Measurements from ENCODE around the gene ZYX.

Gene ZYX

DNA sequence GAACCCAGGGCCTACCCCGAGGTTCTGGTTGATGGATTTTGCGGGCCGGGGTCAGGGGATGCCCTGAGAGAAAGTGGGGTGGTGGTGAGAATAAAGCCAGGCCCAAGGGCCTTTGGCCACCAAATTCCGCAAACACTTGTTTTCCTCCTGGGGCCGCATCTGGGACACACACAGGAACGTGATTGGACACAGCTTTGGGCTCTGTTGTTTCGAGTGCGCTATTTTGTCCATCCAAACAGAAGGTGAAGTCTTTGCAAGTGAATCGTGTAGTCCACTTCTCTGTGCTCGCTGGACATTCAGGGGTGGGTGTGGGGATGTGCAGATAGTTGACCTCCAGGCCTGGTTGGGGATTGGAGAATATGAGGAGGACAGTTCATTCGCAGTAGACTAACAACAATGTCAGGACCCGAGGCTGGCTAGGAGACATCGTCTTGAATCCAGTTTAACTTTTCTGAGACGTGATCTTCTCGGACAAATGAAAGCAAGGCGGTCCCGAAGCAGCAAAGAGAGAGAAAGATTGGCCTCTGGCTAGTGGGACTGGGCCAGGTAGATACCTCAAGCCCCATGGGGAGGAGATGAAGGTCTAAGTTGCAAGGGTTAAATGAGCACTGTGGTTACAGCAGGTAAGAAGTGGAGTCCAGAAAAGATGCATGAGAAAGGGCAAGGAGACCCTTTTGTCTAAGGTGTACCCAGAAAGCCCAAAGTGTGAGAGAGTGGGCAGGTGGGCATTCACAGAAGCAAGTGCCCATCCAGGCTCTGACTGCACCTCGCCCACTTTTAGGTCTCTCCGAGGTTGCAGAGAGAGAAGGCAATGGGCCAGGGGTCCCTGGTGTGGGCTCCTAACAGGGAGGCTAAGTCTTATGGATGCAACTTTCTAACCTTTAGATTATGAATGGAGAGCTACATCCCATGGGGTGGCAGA lies 17.9 kb upstream of the ZYX start:
- DNase-seq, result no peak

DNA sequence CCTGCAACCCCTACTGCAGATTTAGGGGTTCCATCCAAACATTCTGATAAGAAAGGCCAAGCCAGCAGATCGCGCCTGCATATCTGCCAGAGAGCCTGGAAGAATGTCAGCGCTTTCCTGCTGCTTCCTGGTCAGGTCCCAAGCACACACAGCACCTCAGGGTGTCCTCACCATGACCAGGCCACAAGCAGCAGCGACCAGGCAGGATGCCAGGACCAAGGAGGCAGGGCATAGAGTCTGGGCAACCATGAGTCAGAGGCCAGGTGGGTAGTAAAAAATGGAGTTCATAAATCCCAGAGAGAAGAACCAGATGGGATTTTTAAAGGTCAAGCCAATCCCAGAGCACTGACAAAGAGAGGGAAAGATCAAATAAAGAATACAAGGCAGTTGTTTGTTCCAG lies 13.2 kb upstream of the ZYX start:
- DNase-seq, result peak; percentile 7

- DNase-seq, result no peak
Measured at GRCh38 chr7:143368387-143368786, 12.8 kb upstream of the ZYX start.

DNA sequence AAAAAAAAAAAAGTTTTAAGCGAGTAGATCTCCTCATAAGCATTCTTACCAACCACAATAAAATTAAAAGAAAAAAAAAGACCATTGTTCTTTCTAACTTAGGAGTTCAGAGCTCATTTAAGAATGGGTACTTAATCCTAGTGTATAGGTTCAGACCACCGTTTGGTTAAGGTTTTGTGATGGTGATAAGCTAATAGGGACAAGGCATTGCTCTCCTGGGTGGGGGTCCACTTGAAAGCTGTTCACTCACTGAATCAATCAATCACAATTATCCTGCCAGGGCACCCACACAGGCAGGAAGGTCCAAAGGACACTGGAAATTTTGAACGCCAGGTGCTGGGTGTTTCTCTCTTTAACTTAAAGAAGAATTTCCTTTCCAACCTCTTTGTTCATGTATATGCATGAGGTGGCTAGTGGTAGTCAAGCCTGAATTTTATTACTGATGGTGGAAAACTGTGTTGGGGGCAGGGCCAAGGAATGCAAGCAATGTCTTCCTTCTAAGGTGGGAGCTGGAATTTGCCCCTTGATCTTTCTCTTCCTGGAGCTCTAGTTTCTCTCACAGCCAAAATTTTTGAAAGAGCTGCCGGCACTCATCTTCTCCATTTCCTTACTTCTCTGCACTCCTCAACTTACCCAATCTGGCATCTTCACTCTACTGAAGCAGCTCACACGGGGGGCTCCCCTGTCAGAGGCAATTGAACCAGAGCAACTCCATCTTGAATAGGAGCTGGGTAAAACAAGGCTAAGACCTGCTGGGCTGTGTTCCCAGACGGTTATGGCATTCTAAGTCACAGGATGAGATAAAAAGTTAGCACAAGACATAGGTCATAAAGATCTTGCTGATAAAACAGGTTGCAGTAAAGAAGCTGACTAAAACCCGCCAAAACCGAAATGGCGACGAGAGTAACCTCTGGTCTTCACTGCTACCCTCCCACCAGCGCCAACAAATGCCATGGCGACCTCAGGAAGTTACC lies 11.2 kb upstream of the ZYX start:
- DNase-seq, result no peak

DNA sequence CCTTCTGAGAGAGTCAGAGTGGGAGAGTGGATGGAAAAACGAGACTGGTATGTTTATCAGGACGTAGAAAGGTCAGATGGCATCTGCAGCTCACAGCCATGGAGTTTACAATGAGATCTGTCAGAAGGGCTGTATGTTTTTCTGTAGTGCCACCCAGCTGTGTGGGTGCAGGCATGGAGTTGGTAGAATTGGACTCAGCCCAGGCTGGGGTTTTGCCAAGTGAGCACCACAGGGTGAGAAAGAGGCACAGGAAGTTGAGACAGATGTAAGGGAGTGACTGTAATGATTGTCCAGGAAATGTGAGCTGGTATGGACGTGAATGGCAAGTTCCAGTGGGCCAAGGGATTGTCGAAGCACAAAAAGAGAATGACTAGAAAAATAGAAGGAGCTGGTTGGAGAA lies 9.1 kb upstream of the ZYX start:
- no peak for DNase-seq

DNA sequence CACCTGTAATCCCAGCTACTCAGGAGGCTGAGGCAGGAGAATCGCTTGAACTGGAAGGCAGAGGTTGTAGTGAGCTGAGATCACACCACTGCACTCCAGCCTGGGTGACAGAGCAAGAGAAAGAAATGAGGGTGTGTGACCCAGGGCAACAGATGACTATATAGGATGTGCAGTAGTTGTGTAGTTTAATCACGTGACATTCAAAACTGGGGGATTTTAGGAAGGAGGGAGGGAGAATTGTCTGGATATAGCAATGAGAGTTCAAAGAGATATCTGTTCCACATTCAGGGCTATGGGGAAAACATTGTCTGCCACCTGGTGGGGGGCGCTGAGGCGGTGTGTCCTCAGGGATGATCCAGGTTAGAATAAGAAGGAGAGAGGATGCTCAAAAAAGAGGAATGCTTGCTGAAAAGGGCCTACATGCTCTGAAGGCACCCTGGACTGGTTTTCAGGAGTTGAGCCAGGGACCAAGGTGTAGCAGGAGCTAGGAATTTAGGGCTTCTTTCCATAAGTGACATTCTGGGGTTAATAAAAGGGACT lies 7.8 kb upstream of the ZYX start:
- no peak for DNase-seq

DNA sequence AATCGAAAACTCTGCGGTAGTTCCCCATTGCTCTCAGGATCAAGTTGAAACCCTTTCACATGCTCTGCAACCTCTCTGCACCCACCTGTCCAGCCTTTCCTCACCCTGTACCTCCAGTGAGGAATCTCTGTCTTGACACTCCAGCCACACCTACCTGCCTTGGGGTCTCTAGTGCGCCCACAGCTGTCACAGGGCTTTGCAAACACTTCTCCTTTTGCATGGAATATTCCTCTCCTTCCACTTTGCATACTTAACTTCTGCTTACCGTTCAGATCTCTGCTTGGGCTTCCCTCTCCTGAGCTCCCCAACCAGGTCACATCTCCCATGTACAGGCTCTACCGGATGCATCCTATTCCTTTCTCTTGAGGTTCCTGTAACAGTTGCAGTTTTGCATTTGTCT lies 6.6 kb upstream of the ZYX start:
- DNase-seq, result no peak

- DNase-seq, result no peak
Measured at GRCh38 chr7:143375298-143376034, 5.7 kb upstream of the ZYX start.

DNA sequence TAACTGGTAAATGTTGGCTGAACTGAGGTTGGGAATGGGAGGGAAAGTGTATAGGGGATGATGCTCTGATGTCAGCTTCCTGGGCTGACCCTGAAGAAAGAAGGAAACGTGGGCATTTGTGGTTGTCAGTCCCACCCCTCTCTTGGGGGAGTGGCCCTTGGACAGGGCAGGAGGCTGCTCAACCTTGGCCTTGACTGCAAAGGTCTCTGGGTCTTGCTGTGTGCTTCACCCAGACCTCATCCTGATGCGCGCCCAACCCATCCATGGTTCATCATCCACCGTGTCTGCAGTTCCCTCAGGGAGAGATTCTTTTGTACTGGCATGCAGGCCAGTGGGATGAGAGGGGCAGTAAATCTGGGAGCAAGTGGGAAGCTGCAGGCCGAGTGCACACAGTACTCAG lies 4.7 kb upstream of the ZYX start:
- DNase-seq, result no peak

GRCh38 chr7:143379611-143380259 lies 1.4 kb upstream of the ZYX start:
- no peak for DNase-seq

- peak; percentile 89 for DNase-seq
Measured at GRCh38 chr7:143380260-143380645, 892 bp upstream of the ZYX start.

DNA sequence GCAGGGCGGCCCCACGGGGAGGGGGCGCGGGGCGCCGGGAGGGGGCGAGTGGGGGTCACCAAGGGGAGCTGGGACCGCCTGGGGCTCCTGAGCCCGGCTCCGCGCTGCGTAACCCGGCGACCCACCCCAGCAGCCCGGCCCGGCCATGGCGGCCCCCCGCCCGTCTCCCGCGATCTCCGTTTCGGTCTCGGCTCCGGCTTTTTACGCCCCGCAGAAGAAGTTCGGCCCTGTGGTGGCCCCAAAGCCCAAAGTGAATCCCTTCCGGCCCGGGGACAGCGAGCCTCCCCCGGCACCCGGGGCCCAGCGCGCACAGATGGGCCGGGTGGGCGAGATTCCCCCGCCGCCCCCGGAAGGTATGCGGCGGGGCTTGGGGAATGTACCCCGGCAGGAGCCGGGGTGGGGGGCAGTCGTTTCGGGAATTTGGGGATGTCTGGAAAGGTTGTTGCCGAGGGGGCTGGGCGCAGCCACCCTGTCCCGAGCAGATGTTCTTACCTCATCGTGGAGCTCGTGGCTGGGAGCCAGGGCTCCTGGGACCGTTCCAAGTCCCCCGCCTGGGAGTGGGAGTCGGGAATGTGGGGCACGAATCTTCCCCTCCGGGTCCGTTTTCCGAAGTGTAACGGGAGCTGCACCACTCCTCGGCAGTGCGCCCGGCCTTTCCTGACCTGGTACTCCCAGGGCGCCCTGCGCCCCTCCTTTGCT lies 431 bp downstream of the ZYX start:
- no peak for DNase-seq

DNA sequence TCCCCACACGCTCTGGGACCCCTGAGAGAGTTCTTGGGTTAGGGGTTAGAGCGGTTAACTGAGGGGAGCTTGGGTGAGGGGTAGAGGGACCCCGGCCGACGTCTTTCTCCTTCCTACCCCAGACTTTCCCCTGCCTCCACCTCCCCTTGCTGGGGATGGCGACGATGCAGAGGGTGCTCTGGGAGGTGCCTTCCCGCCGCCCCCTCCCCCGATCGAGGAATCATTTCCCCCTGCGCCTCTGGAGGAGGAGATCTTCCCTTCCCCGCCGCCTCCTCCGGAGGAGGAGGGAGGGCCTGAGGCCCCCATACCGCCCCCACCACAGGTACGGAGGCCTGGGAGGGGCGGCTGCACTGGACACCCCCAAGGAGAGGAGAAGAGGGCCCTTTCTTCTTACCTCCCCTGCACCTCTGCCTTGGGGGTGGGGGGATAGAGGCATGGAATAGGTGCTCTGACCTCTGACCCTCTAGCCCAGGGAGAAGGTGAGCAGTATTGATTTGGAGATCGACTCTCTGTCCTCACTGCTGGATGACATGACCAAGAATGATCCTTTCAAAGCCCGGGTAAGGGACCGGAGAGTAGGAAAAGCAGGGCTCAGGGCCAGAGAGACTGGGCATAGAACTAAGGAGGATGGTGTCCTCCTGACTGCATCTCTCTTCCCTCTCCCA lies 1.1 kb downstream of the ZYX start:
- DNase-seq, result no peak

- no peak for DNase-seq
Measured at GRCh38 chr7:143382791-143383641, 1.9 kb downstream of the ZYX start.

DNA sequence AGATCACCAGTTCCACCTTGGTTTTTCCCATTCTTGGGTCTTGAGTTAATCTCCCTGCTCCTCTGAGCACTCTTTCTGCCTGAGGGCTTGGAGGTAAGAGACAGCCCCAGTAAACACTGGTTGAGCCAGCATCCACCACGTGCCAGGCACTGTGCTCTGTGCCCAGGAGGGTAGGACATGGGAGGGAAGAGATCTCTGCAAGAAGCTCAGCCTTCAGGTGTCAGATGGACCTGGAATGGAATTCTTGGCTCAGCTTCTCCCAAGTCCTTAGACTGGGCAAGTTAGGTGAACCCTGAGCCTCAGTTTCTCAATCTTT lies 2.5 kb downstream of the ZYX start:
- no peak for DNase-seq

- no peak for DNase-seq
Measured at GRCh38 chr7:143384148-143384547, 3.0 kb downstream of the ZYX start.

DNA sequence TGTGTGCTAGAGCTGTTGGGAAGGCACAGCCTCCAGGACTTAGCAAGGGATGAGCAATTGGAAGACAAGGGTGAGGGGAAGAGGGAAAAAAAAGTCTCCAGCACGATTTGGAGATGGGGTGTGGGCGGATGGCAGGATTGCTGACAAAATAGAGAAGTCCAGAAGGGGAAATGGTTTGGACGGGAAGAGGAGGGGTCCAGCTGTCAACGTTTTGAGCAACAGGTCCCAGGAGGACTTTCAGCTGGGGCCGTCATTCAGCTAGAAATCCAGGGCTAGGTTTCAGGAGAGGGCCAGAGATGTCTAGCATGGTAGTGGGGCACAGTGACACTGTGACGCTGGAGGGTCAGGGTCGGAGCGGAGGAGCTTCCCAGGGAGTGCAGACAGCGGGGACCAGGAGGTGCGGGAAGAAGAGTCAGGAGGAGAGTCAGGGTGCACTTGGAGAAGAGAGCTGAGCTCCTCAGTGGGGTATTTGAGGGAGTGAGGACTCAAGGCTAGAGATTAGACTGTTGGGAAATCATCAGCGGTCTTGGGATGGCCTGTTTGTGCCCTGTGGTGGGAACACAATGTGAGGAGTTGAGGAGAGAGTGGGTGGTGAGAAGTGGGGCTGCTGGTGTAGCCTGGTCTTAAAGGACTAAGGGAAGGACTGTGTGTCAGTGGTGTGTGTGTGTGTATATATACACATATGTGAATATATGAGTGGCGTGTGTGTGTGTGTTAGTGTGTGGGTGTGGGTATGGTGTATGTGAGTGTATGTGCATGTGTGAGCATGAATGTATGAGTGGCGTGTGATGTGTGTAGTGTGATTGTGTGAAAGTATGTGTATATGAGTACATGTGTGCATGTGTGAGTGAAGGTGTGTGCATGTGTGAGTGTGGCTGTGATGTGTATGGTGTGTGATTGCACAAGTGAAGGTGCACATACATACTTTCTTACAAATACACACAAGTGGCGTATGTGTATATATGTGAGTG lies 3.8 kb downstream of the ZYX start:
- DNase-seq, result no peak

- no peak for DNase-seq
Measured at GRCh38 chr7:143385891-143386781, 5.0 kb downstream of the ZYX start.
